Glutamatergic neuron (in vitro differentiated cells): ENCODE measurements around the gene RPL36AL. TPM values are rescaled to one million over a fixed set of nuclear protein-coding genes. Genes with fewer than 3 reads are reported as not detected.

Experiments
- DNase-seq: peaks from one replicate; pipeline ENCODE4 v3.0.0; 2022
- H3K27ac Mint-ChIP-seq: one replicate; pipeline ENCODE4 v1.8.0; 2020; ENCODE audit warnings: mild to moderate bottlenecking, mixed read lengths, inconsistent platforms; ENCODE audit not compliant: unreplicated experiment
- H3K27me3 Mint-ChIP-seq: one replicate; pipeline ENCODE4 v1.8.0; 2020; ENCODE audit warnings: mild to moderate bottlenecking, moderate library complexity, mixed read lengths, inconsistent platforms; ENCODE audit not compliant: unreplicated experiment
- H3K36me3 Mint-ChIP-seq: one replicate; pipeline ENCODE4 v1.8.0; 2020; ENCODE audit warnings: mild to moderate bottlenecking, mixed read lengths, inconsistent platforms; ENCODE audit not compliant: unreplicated experiment
- H3K4me1 Mint-ChIP-seq: one replicate; pipeline ENCODE4 v1.8.0; 2020; ENCODE audit warnings: mild to moderate bottlenecking, low read depth, mixed read lengths, inconsistent platforms; ENCODE audit not compliant: unreplicated experiment
- H3K4me3 Mint-ChIP-seq: one replicate; pipeline ENCODE4 v1.8.0; 2020; ENCODE audit warnings: mild to moderate bottlenecking, mixed read lengths, inconsistent platforms; ENCODE audit not compliant: unreplicated experiment
- H3K9me3 Mint-ChIP-seq: one replicate; pipeline ENCODE4 v1.8.0; 2020; ENCODE audit warnings: mild to moderate bottlenecking, moderate library complexity, mixed read lengths, inconsistent platforms; ENCODE audit not compliant: unreplicated experiment
- total RNA-seq: library from RNA; stranded (reverse); fragmentation: NEBNext Ultra II Directional; extraction: Animal tissue kit (Norgen Biotek cat#: 25700); gene quantifications from one replicate; pipeline ENCODE4 v1.2.1, GENCODE V29; 2021; ENCODE audit not compliant: unreplicated experiment
- TF ChIP-seq, protein P1 (sequence below): fragments of 200-600 bp; sonication (generic); IDR thresholded peaks from one replicate; pipeline ENCODE4 v1.5.0; 2021; ENCODE audit not compliant: partially characterized antibody, unreplicated experiment

RPL36AL gene
- total RNA-seq, 1 donor from 2014 or later, result 94.2 TPM

DNA sequence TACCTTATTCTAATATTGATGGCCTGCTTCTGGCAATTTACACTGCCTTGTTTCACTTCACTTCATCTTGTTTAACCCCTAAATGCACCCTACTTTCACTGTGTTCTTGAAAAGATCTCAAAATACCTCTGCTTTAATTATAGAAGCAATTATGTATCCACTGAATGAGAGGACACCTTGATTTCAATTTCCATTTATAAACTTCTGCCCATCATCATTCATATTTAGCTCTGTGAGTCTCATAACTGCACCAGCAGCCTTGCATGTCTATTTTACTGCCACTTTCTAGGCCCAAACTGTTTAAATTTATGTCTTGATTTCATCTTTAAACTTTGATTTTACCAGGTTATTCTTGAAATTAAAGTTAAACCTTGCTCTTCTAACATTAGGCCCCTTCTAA lies 21.7 kb upstream of the RPL36AL start:
- Mint-ChIP-seq H3K4me1 (peaks cover 6% of the 10 kb centered on the region), H3K27me3 (no peaks in the 10 kb centered on the region), H3K27ac (no peak overlapping the region), H3K9me3 (no peaks in the 10 kb centered on the region), H3K4me3 (peak overlapping the region; percentile 0), H3K36me3 (no peaks in the 10 kb centered on the region)
- TF ChIP-seq, protein P1, sequence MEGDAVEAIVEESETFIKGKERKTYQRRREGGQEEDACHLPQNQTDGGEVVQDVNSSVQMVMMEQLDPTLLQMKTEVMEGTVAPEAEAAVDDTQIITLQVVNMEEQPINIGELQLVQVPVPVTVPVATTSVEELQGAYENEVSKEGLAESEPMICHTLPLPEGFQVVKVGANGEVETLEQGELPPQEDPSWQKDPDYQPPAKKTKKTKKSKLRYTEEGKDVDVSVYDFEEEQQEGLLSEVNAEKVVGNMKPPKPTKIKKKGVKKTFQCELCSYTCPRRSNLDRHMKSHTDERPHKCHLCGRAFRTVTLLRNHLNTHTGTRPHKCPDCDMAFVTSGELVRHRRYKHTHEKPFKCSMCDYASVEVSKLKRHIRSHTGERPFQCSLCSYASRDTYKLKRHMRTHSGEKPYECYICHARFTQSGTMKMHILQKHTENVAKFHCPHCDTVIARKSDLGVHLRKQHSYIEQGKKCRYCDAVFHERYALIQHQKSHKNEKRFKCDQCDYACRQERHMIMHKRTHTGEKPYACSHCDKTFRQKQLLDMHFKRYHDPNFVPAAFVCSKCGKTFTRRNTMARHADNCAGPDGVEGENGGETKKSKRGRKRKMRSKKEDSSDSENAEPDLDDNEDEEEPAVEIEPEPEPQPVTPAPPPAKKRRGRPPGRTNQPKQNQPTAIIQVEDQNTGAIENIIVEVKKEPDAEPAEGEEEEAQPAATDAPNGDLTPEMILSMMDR, result no peak
- DNase-seq, result no peak

DNA sequence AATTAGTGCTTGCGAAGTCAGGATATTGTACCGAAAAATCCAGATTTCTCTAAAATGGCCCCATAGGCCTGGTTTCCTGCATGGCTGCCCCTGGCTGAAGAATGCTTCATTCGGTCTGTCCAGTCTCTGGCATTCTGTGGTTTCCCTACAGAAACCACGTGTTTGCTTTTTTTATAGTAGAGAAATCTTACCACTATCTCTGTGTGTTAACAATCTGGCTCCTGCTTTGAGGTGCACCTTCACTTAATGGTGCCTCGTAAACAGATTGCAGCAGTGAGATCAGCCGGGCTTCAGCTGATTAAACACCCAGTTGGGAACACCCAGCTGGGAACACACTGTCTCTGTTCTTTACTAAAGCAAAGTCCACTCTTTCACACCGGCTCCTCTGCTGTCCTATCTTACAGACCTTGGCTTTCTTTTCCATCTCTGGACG lies 21.3 kb upstream of the RPL36AL start:
- TF ChIP-seq, protein P1, result no peak
- Mint-ChIP-seq H3K27me3 (no peaks in the 10 kb centered on the region), H3K9me3 (no peaks in the 10 kb centered on the region), H3K27ac (peak overlapping the region; percentile 36), H3K4me1 (peaks cover 7% of the 10 kb centered on the region), H3K4me3 (no peak overlapping the region), H3K36me3 (no peaks in the 10 kb centered on the region)
- DNase-seq, result no peak

DNA sequence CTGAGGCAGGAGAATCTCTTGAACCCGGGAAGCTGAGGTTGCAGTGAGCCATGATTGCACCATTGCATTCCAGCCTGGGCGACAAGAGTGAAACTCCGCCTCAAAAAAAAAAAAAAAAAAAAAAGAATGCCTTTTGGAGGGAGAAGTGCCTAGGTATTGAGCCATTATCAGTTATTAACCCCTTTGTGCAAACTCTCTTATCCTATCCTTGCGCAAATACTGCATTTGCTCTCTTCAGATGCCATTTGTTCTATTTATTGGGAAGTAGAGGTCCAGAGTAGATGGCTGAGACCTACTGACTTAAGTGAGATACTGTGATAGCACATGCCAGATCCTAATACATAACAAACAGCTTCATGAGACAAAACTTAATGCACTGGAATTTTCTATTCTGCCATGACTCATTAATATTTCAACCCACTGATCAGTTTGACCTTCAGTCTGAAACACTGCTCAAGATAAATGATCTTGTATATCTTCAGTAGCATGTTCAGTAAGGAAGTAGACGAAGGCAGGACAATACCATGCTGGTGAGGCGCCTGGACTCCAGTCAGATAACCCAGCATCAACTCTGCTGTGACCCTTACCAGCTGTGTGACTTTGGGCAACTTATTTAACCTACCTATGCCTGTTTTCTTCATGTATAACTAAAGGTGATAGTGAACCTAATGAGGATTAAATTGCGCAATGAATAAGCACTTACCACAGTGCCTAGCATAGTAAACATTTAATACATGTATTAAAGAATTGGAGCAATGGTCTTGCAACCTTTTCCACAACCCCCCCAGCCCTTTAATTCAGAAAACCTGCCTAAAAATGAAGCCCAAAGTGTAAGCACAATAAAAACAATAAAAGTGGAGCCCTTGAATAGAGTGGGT lies 20.4 kb upstream of the RPL36AL start:
- no peak overlapping the region for H3K4me3 Mint-ChIP-seq
- H3K4me1 Mint-ChIP-seq, result peaks cover 8% of the 10 kb centered on the region
- TF ChIP-seq, protein P1, result no peak
- H3K27me3 Mint-ChIP-seq, result peaks cover 2% of the 10 kb centered on the region
- H3K27ac Mint-ChIP-seq, result no peak overlapping the region
- no peak for DNase-seq
- H3K9me3 Mint-ChIP-seq, result peaks cover 2% of the 10 kb centered on the region
- no peaks in the 10 kb centered on the region for H3K36me3 Mint-ChIP-seq

DNA sequence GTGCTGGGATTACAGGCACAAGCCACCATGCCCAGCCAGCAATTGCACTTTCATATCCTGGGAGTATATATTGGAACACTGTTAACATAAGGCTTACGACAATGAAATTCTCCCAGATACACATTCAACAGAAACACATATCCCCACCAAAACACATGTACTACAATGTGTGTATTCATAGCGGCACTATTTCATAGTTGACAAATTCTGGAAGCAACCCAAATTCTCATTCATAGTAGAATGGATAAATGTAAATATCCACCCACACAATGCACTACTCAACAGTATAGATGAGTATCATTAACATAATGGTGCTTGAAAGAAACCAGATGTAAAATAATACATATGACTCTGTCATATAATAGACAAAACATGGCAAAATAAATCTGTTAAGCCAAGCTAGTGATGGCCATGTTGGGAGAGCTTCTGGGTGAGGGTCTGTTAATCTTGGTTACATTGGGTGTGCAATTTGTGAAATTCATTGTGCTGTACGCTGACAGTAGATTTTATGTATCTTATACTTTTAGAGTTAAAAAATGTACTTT lies 17.2 kb upstream of the RPL36AL start:
- DNase-seq, result no peak
- Mint-ChIP-seq H3K27ac (no peak overlapping the region), H3K9me3 (peaks cover 11% of the 10 kb centered on the region), H3K4me1 (peaks cover 9% of the 10 kb centered on the region), H3K27me3 (peaks cover 13% of the 10 kb centered on the region), H3K36me3 (no peaks in the 10 kb centered on the region), H3K4me3 (no peak overlapping the region)
- TF ChIP-seq, protein P1, result no peak

DNA sequence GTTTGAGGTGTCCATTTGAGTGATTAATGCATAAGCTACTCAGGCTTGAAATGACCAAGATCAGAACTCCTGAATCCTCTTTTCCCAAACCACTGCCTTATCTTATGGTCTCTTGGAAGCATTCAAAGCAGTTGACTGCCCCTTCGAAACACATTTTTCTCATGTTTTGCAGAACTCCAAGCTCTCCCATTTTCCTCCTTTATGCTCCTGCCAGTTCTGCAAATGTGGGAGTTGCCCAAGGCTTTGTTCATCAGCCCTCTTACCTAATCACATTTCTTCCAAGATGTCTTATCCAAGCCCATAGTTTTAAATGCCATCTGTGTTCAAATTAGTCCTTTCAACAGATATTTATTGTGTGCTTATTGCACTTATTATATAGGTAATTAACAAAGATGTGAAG lies 16.4 kb upstream of the RPL36AL start:
- no peak for DNase-seq
- Mint-ChIP-seq H3K36me3 (no peaks in the 10 kb centered on the region), H3K4me3 (peak overlapping the region; percentile 61), H3K4me1 (peaks cover 6% of the 10 kb centered on the region), H3K9me3 (peaks cover 11% of the 10 kb centered on the region), H3K27me3 (peaks cover 13% of the 10 kb centered on the region), H3K27ac (no peak overlapping the region)
- TF ChIP-seq, protein P1, result no peak
